HG03439 (cell line): Measurements from ENCODE around the gene PHGDH.

Source experiments
- ATAC-seq: cut with Tn5 transposase; IDR thresholded peaks from one replicate; pipeline ENCODE4 v1.9.1; 2021; ENCODE audit warnings: mild to moderate bottlenecking, moderate library complexity; ENCODE audit not compliant: unreplicated experiment

PHGDH gene

GRCh38 chr1:119758584-119758983 is 46.9 kb downstream of the PHGDH start:
- ATAC-seq: no peak

- no peak for ATAC-seq
Observed at GRCh38 chr1:119762409-119762808, 50.7 kb downstream of the PHGDH start.

- no peak for ATAC-seq
Observed at GRCh38 chr1:119762953-119763352, 51.2 kb downstream of the PHGDH start.

DNA sequence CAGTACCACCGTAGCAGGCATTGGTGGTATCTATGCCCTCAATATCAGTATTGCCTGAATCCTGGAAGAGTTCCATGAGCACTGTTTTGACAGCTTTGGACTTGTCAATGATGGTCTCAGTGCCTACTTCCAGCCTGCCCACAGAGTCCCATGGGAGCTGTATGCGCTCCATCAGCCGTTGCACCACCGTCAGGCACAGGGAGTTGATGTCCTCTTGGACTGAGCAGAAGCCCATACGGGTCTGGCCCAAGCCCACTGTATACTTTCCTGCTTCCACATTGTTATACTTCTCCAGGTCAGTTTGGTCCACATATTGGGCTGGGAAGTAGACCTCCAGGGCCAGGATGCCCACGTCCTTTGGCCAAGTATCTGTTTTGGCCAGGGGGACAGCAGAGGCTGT is 52.5 kb downstream of the PHGDH start:
- no peak for ATAC-seq

GRCh38 chr1:119766374-119766794 is 54.6 kb downstream of the PHGDH start:
- no peak for ATAC-seq

GRCh38 chr1:119767486-119767885 is 55.8 kb downstream of the PHGDH start:
- ATAC-seq: no peak

DNA sequence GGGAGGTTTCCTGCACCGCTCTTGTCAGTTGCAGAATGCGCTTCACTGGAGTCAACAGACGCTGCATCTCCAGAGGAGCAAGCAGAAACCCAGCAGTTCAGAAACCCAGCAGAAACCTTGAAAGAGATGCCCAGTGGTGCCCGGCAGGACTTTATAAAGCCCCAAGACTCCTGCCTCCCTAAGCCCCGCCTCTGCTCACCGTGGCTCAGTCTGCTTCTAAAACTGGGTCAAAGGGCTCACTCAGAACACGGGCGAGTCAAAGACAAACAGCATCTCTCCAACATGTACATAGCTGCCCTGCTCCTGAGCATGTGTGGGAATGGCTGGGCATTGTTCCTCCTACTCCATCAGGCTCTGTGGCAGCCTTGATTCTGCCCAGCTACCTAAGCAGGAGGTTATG is 57.0 kb downstream of the PHGDH start, which contains the start of gene HMGCS2:
Gene HMGCS2 (minus strand): TSS at position 128 of the 400 bp plus-strand sequence. CDS start 61 bp downstream, at position 67.
- no peak for ATAC-seq

GRCh38 chr1:119771016-119771415 is 59.3 kb downstream of the PHGDH start:
- ATAC-seq: no peak

- ATAC-seq: no peak
Observed at GRCh38 chr1:119771770-119772169, 60.0 kb downstream of the PHGDH start.

GRCh38 chr1:119772298-119772697 is 60.6 kb downstream of the PHGDH start:
- ATAC-seq: no peak

- ATAC-seq: no peak
Observed at GRCh38 chr1:119773711-119774241, 62.0 kb downstream of the PHGDH start.

GRCh38 chr1:119774746-119775490 is 63.2 kb downstream of the PHGDH start:
- no peak for ATAC-seq

GRCh38 chr1:119778359-119778758 is 66.6 kb downstream of the PHGDH start:
- ATAC-seq: no peak

- ATAC-seq: no peak
Observed at GRCh38 chr1:119778886-119779560, 67.3 kb downstream of the PHGDH start.

- no peak for ATAC-seq
Observed at GRCh38 chr1:119779869-119780356, 68.2 kb downstream of the PHGDH start.

DNA sequence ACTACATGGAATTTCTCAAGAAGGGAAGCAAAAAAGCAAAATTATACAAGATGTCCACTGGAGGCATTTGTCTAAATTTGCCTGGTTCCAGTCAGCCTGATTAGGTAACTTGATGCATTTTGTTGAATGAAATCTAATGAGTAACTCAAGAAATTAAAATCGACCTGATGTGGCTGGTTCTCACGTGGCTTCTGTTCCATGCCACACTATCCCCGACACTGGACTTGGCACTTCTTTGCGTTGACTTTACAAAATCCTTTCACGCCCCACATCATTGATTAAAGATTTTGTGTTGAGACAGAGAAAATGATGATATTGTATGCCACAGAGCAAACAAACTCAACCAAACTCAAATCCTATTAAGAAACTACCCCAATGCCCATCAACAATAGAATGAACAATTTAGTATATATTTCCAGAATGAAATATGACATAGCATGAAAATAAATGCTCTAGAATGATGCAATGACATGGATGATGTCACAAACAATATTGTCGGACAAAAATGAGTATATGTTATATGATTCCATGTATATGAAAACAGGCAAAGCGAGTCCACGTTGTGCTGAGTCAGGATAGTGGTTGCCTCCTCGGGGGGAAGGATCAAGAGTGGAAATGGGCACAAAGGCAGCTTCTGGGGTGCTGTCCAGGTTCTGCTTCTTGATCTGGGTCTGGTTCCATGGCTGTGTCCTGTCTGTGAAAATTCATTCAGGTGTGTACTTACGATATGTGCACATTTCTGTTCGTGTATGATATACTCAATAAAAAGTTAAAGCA is 69.9 kb downstream of the PHGDH start:
- ATAC-seq: no peak

DNA sequence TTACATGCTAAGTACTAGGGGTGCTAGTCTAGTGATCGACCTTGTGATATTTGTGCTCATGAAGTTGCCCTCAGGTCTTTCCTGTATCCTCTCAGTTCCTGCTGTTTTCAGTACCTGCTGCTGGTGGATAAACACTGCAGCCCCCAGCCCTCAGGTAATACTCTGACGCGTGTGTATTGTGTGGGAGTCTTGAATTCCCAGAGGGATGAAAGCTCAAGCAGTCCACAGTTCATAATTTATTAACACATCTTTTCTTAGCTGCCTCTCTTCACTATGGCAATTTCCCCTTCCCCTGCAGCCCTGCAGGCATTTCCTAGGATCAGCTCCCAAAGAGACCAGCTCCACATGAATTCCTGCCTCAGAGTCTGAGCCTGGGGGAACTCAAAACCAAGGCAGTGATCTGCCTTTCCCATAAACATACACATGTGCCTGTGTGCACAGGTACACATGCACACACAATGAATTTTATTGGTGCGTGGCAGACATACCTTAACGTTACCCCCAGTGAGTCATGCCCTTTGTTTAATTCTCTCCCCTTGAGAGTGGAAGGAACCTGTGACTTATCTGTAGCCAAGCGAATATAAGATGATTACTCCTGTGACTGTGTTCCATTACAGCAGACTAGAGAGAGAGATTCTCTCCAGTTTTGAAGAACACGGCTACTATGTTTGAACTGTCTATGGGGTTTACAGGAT is 71.0 kb downstream of the PHGDH start:
- ATAC-seq: no peak

DNA sequence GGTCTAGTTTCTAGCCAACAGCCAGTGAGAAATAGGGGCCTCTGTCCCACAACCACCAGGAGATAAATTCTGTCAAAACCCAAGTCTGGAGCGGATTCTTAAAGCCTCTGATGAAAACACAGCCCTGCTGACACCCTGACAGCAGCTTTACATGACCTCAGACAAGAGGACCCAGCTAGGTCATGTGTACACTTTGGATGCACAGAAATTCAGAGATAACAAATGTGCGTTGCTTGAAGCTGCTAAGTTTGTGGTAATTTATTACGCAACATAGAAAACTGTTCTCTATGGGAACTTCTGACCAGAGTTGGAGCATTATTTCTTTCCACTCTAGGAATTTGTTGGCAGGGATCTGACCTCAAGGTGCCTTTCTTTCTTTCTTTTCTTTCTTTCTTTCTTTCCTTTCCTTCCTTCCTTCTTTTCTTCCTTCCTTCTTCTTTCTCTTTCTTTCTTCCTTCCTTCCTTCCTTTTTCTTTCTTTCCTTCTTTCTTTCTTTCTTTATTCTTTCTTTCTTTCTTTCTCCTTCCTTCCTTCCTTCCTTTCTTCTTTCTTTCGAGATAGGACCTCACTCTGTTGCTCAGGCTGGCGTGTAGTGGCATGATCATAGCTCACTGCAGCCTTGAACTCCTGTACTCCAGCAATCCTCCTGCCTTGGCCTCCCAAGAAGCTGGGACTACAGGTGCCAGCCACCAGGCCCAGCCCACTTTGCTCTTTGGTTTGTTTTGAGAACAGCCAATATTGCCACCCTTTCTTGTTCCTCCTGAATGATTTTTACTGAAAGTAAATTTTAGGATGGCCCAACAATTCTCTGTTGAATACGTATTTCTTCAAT is 71.8 kb downstream of the PHGDH start:
- no peak for ATAC-seq

- no peak for ATAC-seq
Observed at GRCh38 chr1:119784191-119784781, 72.6 kb downstream of the PHGDH start.
